ENCODE results near the gene HDAC6.
"Not testable (repeated sequence)": the region's sequence is repeated elsewhere in the genome, so short reads cannot be mapped to it uniquely, and the experiment has no call there.

Gene HDAC6

GRCh38 chrX:48835524-48836329 lies 33.9 kb downstream of the HDAC6 start, which contains the start of gene PCSK1N:
Gene PCSK1N (minus strand): TSS chrX:48835610. CDS start chrX:48835532, 78 bp downstream.
- Histone ChIP-seq H3K4me3 (ENCODE audit: low read depth, low read length) (peak within 1 kb of the TSS; percentile 59; the same call in 1 of the 2 replicates), H3K27me3 (ENCODE audit: insufficient read depth, low read length) (peaks cover 53% of the 10 kb centered on the region)

GRCh38 chrX:48839686-48840085 lies 37.8 kb downstream of the HDAC6 start:
- Histone ChIP-seq H3K27me3 (ENCODE audit: insufficient read depth, low read length) (peaks cover 15% of the 10 kb centered on the region; the same call in 1 of the 2 replicates), H3K36me3 (ENCODE audit: insufficient read depth, low read length) (no peaks in the 10 kb centered on the region), H3K4me1 (ENCODE audit: control insufficient read depth, insufficient read depth, low read length, unreplicated experiment) (no peaks in the 10 kb centered on the region), H2AFZ (ENCODE audit: low read length, unreplicated experiment) (no peak overlapping the region), H3K27ac (ENCODE audit: low read depth, low read length) (no peak overlapping the region), H3K4me3 (ENCODE audit: low read depth, low read length) (no peak overlapping the region), H3K79me2 (ENCODE audit: control insufficient read depth, insufficient read depth, low read length, unreplicated experiment) (no peaks in the 10 kb centered on the region)

More at GRCh38 chrX:48835524-48836329, 33.9 kb downstream of the HDAC6 start, which contains the start of gene PCSK1N:
- H3K79me2 ChIP-seq (ENCODE audit: control insufficient read depth, insufficient read depth, low read length, unreplicated experiment) = no peaks in the 10 kb centered on the region
- H2AFZ ChIP-seq (ENCODE audit: low read length, unreplicated experiment) = no peak within 1 kb of the TSS
- H3K27ac ChIP-seq (ENCODE audit: low read depth, low read length) = no peak within 1 kb of the TSS
- no peaks in the 10 kb centered on the region for H3K4me1 ChIP-seq (ENCODE audit: control insufficient read depth, insufficient read depth, low read length, unreplicated experiment)
- H3K36me3 ChIP-seq (ENCODE audit: insufficient read depth, low read length) = no peaks in the 10 kb centered on the region

- Histone ChIP-seq H3K4me1 (ENCODE audit: control insufficient read depth, insufficient read depth, low read length, unreplicated experiment) (no peaks in the 10 kb centered on the region), H3K36me3 (ENCODE audit: insufficient read depth, low read length) (no peaks in the 10 kb centered on the region), H2AFZ (ENCODE audit: low read length, unreplicated experiment) (no peak overlapping the region), H3K79me2 (ENCODE audit: control insufficient read depth, insufficient read depth, low read length, unreplicated experiment) (no peaks in the 10 kb centered on the region), H3K27ac (ENCODE audit: low read depth, low read length) (no peak overlapping the region), H3K27me3 (ENCODE audit: insufficient read depth, low read length) (no peaks in the 10 kb centered on the region), H3K4me3 (ENCODE audit: low read depth, low read length) (no peak overlapping the region)
Measured at GRCh38 chrX:48848847-48849246, 47.0 kb downstream of the HDAC6 start.

- Histone ChIP-seq H2AFZ (ENCODE audit: low read length, unreplicated experiment) (no peak overlapping the region), H3K79me2 (ENCODE audit: control insufficient read depth, insufficient read depth, low read length, unreplicated experiment) (no peaks in the 10 kb centered on the region), H3K4me3 (ENCODE audit: low read depth, low read length) (no peak overlapping the region), H3K36me3 (ENCODE audit: insufficient read depth, low read length) (no peaks in the 10 kb centered on the region), H3K27me3 (ENCODE audit: insufficient read depth, low read length) (no peaks in the 10 kb centered on the region), H3K27ac (ENCODE audit: low read depth, low read length) (no peak overlapping the region), H3K4me1 (ENCODE audit: control insufficient read depth, insufficient read depth, low read length, unreplicated experiment) (no peaks in the 10 kb centered on the region)
Measured at GRCh38 chrX:48852857-48853256, 51.0 kb downstream of the HDAC6 start.

- H3K79me2 ChIP-seq (ENCODE audit: control insufficient read depth, insufficient read depth, low read length, unreplicated experiment); H3K4me3 ChIP-seq (ENCODE audit: low read depth, low read length); H2AFZ ChIP-seq (ENCODE audit: low read length, unreplicated experiment); H3K4me1 ChIP-seq (ENCODE audit: control insufficient read depth, insufficient read depth, low read length, unreplicated experiment); H3K27me3 ChIP-seq (ENCODE audit: insufficient read depth, low read length); H3K27ac ChIP-seq (ENCODE audit: low read depth, low read length); H3K36me3 ChIP-seq (ENCODE audit: insufficient read depth, low read length): not testable (repeated sequence)
Measured at GRCh38 chrX:48853494-48853893, 51.6 kb downstream of the HDAC6 start.

- H3K4me3 ChIP-seq (ENCODE audit: low read depth, low read length); H3K4me1 ChIP-seq (ENCODE audit: control insufficient read depth, insufficient read depth, low read length, unreplicated experiment); H3K27me3 ChIP-seq (ENCODE audit: insufficient read depth, low read length); H3K27ac ChIP-seq (ENCODE audit: low read depth, low read length); H3K79me2 ChIP-seq (ENCODE audit: control insufficient read depth, insufficient read depth, low read length, unreplicated experiment); H3K36me3 ChIP-seq (ENCODE audit: insufficient read depth, low read length); H2AFZ ChIP-seq (ENCODE audit: low read length, unreplicated experiment): not testable (repeated sequence)
Measured at GRCh38 chrX:48854121-48854804, 52.4 kb downstream of the HDAC6 start.

GRCh38 chrX:48854898-48855297 lies 53.0 kb downstream of the HDAC6 start:
- Histone ChIP-seq H3K27me3 (ENCODE audit: insufficient read depth, low read length) (no peaks in the 10 kb centered on the region), H3K79me2 (ENCODE audit: control insufficient read depth, insufficient read depth, low read length, unreplicated experiment) (no peaks in the 10 kb centered on the region), H3K4me3 (ENCODE audit: low read depth, low read length) (no peak overlapping the region), H2AFZ (ENCODE audit: low read length, unreplicated experiment) (no peak overlapping the region), H3K4me1 (ENCODE audit: control insufficient read depth, insufficient read depth, low read length, unreplicated experiment) (no peaks in the 10 kb centered on the region), H3K36me3 (ENCODE audit: insufficient read depth, low read length) (no peaks in the 10 kb centered on the region), H3K27ac (ENCODE audit: low read depth, low read length) (no peak overlapping the region)

- Histone ChIP-seq H3K79me2 (ENCODE audit: control insufficient read depth, insufficient read depth, low read length, unreplicated experiment) (no peaks in the 10 kb centered on the region), H3K36me3 (ENCODE audit: insufficient read depth, low read length) (no peaks in the 10 kb centered on the region), H3K4me1 (ENCODE audit: control insufficient read depth, insufficient read depth, low read length, unreplicated experiment) (peaks cover 16% of the 10 kb centered on the region), H3K27ac (ENCODE audit: low read depth, low read length) (no peak overlapping the region), H3K27me3 (ENCODE audit: insufficient read depth, low read length) (no peaks in the 10 kb centered on the region), H3K4me3 (ENCODE audit: low read depth, low read length) (no peak overlapping the region), H2AFZ (ENCODE audit: low read length, unreplicated experiment) (no peak overlapping the region)
Measured at GRCh38 chrX:48864210-48864609, 62.3 kb downstream of the HDAC6 start.

GRCh38 chrX:48872017-48872416 lies 70.2 kb downstream of the HDAC6 start:
- H3K79me2 ChIP-seq (ENCODE audit: control insufficient read depth, insufficient read depth, low read length, unreplicated experiment); H3K27me3 ChIP-seq (ENCODE audit: insufficient read depth, low read length); H3K36me3 ChIP-seq (ENCODE audit: insufficient read depth, low read length); H3K4me1 ChIP-seq (ENCODE audit: control insufficient read depth, insufficient read depth, low read length, unreplicated experiment); H3K27ac ChIP-seq (ENCODE audit: low read depth, low read length); H3K4me3 ChIP-seq (ENCODE audit: low read depth, low read length); H2AFZ ChIP-seq (ENCODE audit: low read length, unreplicated experiment): not testable (repeated sequence)

All from ACC112 (cell line).